Liver (tissue), 9 donors: ENCODE results near the gene RAPSN. TPM values are rescaled to one million over a fixed set of nuclear protein-coding genes. Genes with fewer than 3 reads are reported as not detected.

Experiments used
- DNase-seq: peaks from one replicate; pipeline ENCODE4 v3.0.0-alpha.2; 2017; ENCODE audit warnings: low spot score
- H3K27ac ChIP-seq, 2 donors: one replicate each; pipeline ENCODE4 v1.7.0; 2013; ENCODE audit warnings: inconsistent platforms in 2 of 2, low read length in 2 of 2, control low read depth in 1 of 2, low read depth in 1 of 2, mild to moderate bottlenecking in 1 of 2
- H3K27me3 ChIP-seq, 4 donors: one replicate each; pipeline versions ENCODE4 v1.6.1 to v1.7.0; 2013; ENCODE audit warnings: low read length in 3 of 4, inconsistent platforms in 1 of 4, mild to moderate bottlenecking in 1 of 4, moderate library complexity in 1 of 4; ENCODE audit not compliant: control insufficient read depth in 4 of 4, insufficient read depth in 4 of 4
- H3K36me3 ChIP-seq, 4 donors: one replicate each; pipeline versions ENCODE4 v1.6.1 to v1.7.0; 2013; ENCODE audit warnings: low read length in 3 of 4, mild to moderate bottlenecking in 3 of 4, low read depth in 1 of 4, moderate library complexity in 1 of 4; ENCODE audit not compliant: control insufficient read depth in 4 of 4, insufficient read depth in 3 of 4
- H3K4me1 ChIP-seq, 4 donors: one replicate each; pipeline versions ENCODE4 v1.6.1 to v1.7.0; 2013; ENCODE audit warnings: low read length in 3 of 4, mild to moderate bottlenecking in 3 of 4, moderate library complexity in 1 of 4; ENCODE audit not compliant: control insufficient read depth in 4 of 4, insufficient read depth in 4 of 4
- H3K4me3 ChIP-seq, 3 donors: one replicate each; pipeline versions ENCODE4 v1.6.1 to v1.7.0; 2013; ENCODE audit warnings: low read length in 3 of 3, control low read depth in 1 of 3, low read depth in 1 of 3, mild to moderate bottlenecking in 1 of 3
- H3K9ac ChIP-seq, 2 donors: one replicate each; pipeline ENCODE4 v1.7.0; 2013; ENCODE audit warnings: low read length in 2 of 2, mild to moderate bottlenecking in 2 of 2, moderate library complexity in 2 of 2, control low read depth in 1 of 2, low read depth in 1 of 2
- H3K9me3 ChIP-seq, 4 donors: one replicate each; pipeline versions ENCODE4 v1.6.1 to v1.7.0; 2013; ENCODE audit warnings: low read length in 3 of 4; ENCODE audit not compliant: control insufficient read depth in 4 of 4
- EGR1 ChIP-seq, 2 donors: IDR thresholded peaks; 2 replicates each; pipeline ENCODE4 v1.6.1; 2016 to 2018; ENCODE audit warnings: antibody characterized with exemption in 2 of 2, low read depth in 2 of 2
- FOXA1 ChIP-seq: IDR thresholded peaks from 2 replicates; pipeline ENCODE4 v1.6.1; 2016; ENCODE audit warnings: antibody characterized with exemption
- FOXA2 ChIP-seq: IDR thresholded peaks from 2 replicates; pipeline ENCODE4 v1.6.1; 2016; ENCODE audit warnings: antibody characterized with exemption
- GABPA ChIP-seq, 2 donors: IDR thresholded peaks in 1 of 2; conservative IDR thresholded peaks in 1 of 2; 2 replicates each; pipeline ENCODE4 v1.6.1; 2016; ENCODE audit warnings: antibody characterized with exemption in 2 of 2, mild to moderate bottlenecking in 1 of 2, moderate library complexity in 1 of 2
- HNF4A ChIP-seq, 2 donors: conservative IDR thresholded peaks; 2 replicates each; pipeline ENCODE4 v1.6.1; 2016; ENCODE audit warnings: antibody characterized with exemption in 2 of 2, mild to moderate bottlenecking in 2 of 2
- HNF4G ChIP-seq: IDR thresholded peaks from 2 replicates; pipeline ENCODE4 v1.6.1; 2016; ENCODE audit warnings: antibody characterized with exemption
- JUND ChIP-seq, 2 donors: IDR thresholded peaks; 2 replicates each; pipeline ENCODE4 v1.6.1; 2016; ENCODE audit warnings: antibody characterized with exemption in 2 of 2
- NR2F2 ChIP-seq: IDR thresholded peaks from 2 replicates; pipeline ENCODE4 v1.6.1; 2016; ENCODE audit warnings: antibody characterized with exemption
- RAD21 ChIP-seq, 2 donors: IDR thresholded peaks; 2 replicates each; pipeline ENCODE4 v1.6.1; 2016; ENCODE audit warnings: antibody characterized with exemption in 2 of 2, mild to moderate bottlenecking in 2 of 2
- RXRA ChIP-seq, 2 donors: IDR thresholded peaks; 2 replicates each; pipeline ENCODE4 v1.6.1; 2017 to 2018; ENCODE audit warnings: antibody characterized with exemption in 2 of 2, mild to moderate bottlenecking in 1 of 2
- SP1 ChIP-seq: IDR thresholded peaks from 2 replicates; pipeline ENCODE4 v1.6.1; 2018; ENCODE audit warnings: antibody characterized with exemption, mild to moderate bottlenecking
- TAF1 ChIP-seq: conservative IDR thresholded peaks from 2 replicates; pipeline ENCODE4 v1.6.1; 2016; ENCODE audit warnings: antibody characterized with exemption, mild to moderate bottlenecking
- YY1 ChIP-seq: IDR thresholded peaks from 2 replicates; pipeline ENCODE4 v1.6.1; 2016; ENCODE audit warnings: antibody characterized with exemption, mild to moderate bottlenecking
- WGBS: extraction: QIAGEN DNeasy Blood & Tissue Kit; methylation state at CpG from one replicate; pipeline ENCODE4 v1.1.7; 2013; 5-methylcytosine and 5-hydroxymethylcytosine counted together
- polyA plus RNA-seq, 2 donors: library from polyadenylated mRNA; stranded (reverse) in 1 of 2; unstranded in 1 of 2; fragments of 200-250 nt in 1 of 2; fragments of >200 nt in 1 of 2; fragmentation: Nextera tagmentation in 1 of 2; extraction: Ambion mirVana in 1 of 2; gene quantifications; one replicate each; pipeline versions ENCODE4 v1.2.1 to v1.2.3, GENCODE V29; 2013 to 2015
- total RNA-seq, 2 donors: library from RNA; depleted of rRNA; stranded (reverse); fragments of >200 nt; gene quantifications; one replicate each; pipeline ENCODE4 v1.2.3, GENCODE V29; 2014
- TF ChIP-seq, protein P1 (sequence below): fragments of 150-350 bp; IDR thresholded peaks from 2 replicates; pipeline ENCODE4 v1.5.1; 2017; ENCODE audit warnings: improper control_type of control experiment, low read depth, low read length; ENCODE audit not compliant: missing input control
- TF ChIP-seq, protein P2 (sequence below): IDR thresholded peaks from 2 replicates; pipeline ENCODE4 v1.6.1; 2016; ENCODE audit warnings: antibody characterized with exemption
- TF ChIP-seq, protein P3 (sequence below): IDR thresholded peaks from 2 replicates; pipeline ENCODE4 v1.6.1; 2016; ENCODE audit warnings: antibody characterized with exemption, mild to moderate bottlenecking
- TF ChIP-seq, protein P4 (sequence below): IDR thresholded peaks from 2 replicates; pipeline ENCODE4 v1.6.1; 2016; ENCODE audit warnings: antibody characterized with exemption
- donor health status: healthy.
- donor health status: healthy.
- donor health status: healthy.
- donor health status: healthy.
- donor health status: healthy.

The RAPSN gene
- total and polyA plus RNA-seq, 4 donors = 0.12 to 0.59 (median 0.28) TPM; not detected in 1

DNA sequence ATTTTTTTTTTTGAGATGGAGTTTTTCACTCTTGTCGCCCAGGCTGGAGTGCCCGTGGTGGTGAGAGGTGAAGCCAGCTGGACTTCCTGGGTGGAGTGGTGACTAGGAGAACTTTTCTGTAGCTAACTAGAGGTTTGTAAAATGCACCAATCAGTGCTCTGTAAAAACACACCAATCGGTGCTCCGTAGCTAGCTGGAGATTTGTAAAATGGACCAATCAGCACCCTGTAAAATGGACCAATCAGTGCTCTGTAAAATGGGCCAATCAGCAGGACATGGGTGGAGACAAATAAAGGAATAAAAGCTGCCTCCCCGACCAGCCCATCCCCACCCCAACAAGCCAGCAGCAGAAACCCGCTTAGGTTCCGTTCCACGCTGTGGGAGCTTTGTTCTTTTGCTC, 4.4 kb upstream of the RAPSN start:
- H3K4me1 ChIP-seq = peaks cover 0 to 14% (median 7%) of the 10 kb centered on the region in 4 donors
- H3K9me3 ChIP-seq = no peaks in the 10 kb centered on the region
- no peak overlapping the region for H3K9ac ChIP-seq
- H3K36me3 ChIP-seq = no peaks in the 10 kb centered on the region
- no peak overlapping the region for H3K27ac ChIP-seq
- WGBS = 96% methylated on average over 8 of the region's 8 CpGs
- TF ChIP-seq, protein P1, sequence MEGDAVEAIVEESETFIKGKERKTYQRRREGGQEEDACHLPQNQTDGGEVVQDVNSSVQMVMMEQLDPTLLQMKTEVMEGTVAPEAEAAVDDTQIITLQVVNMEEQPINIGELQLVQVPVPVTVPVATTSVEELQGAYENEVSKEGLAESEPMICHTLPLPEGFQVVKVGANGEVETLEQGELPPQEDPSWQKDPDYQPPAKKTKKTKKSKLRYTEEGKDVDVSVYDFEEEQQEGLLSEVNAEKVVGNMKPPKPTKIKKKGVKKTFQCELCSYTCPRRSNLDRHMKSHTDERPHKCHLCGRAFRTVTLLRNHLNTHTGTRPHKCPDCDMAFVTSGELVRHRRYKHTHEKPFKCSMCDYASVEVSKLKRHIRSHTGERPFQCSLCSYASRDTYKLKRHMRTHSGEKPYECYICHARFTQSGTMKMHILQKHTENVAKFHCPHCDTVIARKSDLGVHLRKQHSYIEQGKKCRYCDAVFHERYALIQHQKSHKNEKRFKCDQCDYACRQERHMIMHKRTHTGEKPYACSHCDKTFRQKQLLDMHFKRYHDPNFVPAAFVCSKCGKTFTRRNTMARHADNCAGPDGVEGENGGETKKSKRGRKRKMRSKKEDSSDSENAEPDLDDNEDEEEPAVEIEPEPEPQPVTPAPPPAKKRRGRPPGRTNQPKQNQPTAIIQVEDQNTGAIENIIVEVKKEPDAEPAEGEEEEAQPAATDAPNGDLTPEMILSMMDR = no peak
- TF ChIP-seq SP1 (no peak), GABPA (IDR thresholded peaks at IDR 0.05 in 1 of 2, conservative IDR thresholded peaks at IDR 0.05 in 1 of 2) (no peak), YY1 (no peak), JUND (IDR thresholded peaks at IDR 0.05) (no peak), FOXA2 (no peak), EGR1 (IDR thresholded peaks at IDR 0.05; ENCODE audit: low read depth in 2 of 2) (no peak), RAD21 (IDR thresholded peaks at IDR 0.05) (no peak), HNF4A (conservative IDR thresholded peaks at IDR 0.05) (no peak), TAF1 (no peak), RXRA (IDR thresholded peaks at IDR 0.05) (no peak), HNF4G (no peak), NR2F2 (no peak), FOXA1 (no peak)
- TF ChIP-seq, protein P2, sequence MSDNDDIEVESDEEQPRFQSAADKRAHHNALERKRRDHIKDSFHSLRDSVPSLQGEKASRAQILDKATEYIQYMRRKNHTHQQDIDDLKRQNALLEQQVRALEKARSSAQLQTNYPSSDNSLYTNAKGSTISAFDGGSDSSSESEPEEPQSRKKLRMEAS = no peak
- TF ChIP-seq, protein P3, sequence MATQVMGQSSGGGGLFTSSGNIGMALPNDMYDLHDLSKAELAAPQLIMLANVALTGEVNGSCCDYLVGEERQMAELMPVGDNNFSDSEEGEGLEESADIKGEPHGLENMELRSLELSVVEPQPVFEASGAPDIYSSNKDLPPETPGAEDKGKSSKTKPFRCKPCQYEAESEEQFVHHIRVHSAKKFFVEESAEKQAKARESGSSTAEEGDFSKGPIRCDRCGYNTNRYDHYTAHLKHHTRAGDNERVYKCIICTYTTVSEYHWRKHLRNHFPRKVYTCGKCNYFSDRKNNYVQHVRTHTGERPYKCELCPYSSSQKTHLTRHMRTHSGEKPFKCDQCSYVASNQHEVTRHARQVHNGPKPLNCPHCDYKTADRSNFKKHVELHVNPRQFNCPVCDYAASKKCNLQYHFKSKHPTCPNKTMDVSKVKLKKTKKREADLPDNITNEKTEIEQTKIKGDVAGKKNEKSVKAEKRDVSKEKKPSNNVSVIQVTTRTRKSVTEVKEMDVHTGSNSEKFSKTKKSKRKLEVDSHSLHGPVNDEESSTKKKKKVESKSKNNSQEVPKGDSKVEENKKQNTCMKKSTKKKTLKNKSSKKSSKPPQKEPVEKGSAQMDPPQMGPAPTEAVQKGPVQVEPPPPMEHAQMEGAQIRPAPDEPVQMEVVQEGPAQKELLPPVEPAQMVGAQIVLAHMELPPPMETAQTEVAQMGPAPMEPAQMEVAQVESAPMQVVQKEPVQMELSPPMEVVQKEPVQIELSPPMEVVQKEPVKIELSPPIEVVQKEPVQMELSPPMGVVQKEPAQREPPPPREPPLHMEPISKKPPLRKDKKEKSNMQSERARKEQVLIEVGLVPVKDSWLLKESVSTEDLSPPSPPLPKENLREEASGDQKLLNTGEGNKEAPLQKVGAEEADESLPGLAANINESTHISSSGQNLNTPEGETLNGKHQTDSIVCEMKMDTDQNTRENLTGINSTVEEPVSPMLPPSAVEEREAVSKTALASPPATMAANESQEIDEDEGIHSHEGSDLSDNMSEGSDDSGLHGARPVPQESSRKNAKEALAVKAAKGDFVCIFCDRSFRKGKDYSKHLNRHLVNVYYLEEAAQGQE = no peak
- TF ChIP-seq, protein P4, sequence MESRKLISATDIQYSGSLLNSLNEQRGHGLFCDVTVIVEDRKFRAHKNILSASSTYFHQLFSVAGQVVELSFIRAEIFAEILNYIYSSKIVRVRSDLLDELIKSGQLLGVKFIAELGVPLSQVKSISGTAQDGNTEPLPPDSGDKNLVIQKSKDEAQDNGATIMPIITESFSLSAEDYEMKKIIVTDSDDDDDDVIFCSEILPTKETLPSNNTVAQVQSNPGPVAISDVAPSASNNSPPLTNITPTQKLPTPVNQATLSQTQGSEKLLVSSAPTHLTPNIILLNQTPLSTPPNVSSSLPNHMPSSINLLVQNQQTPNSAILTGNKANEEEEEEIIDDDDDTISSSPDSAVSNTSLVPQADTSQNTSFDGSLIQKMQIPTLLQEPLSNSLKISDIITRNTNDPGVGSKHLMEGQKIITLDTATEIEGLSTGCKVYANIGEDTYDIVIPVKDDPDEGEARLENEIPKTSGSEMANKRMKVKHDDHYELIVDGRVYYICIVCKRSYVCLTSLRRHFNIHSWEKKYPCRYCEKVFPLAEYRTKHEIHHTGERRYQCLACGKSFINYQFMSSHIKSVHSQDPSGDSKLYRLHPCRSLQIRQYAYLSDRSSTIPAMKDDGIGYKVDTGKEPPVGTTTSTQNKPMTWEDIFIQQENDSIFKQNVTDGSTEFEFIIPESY = no peak
- no peaks in the 10 kb centered on the region for H3K27me3 ChIP-seq
- DNase-seq = no peak
- no peak overlapping the region for H3K4me3 ChIP-seq

DNA sequence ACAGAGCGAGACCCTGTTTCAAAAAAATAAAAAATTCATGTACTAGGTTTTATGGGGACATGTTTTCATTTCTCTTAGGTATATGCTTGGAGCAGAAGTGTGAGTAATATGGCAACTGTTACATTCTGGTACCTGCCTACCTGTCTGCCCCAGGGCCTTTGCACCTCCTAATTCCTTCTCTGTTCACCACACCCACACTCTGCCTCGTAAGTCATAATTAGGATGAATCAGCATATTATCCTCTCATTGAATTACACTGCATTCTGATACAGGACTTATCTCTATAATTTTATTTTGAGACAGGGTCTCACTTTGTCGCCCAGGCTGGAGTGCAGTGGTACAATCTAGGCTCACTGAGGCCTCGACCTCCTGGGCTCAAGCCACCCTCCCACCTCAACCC, 3.1 kb upstream of the RAPSN start:
- DNase-seq = no peak
- WGBS = 96% methylated on average over 4 of the region's 4 CpGs
- Histone ChIP-seq H3K27me3 (no peaks in the 10 kb centered on the region), H3K4me3 (no peak overlapping the region), H3K9me3 (no peaks in the 10 kb centered on the region), H3K4me1 (peaks cover 0 to 14% (median 7%) of the 10 kb centered on the region in 4 donors), H3K36me3 (no peaks in the 10 kb centered on the region), H3K27ac (no peak overlapping the region), H3K9ac (no peak overlapping the region)
- TF ChIP-seq FOXA2 = no peak
- TF ChIP-seq YY1 = no peak
- TF ChIP-seq EGR1 (IDR thresholded peaks at IDR 0.05; ENCODE audit: low read depth in 2 of 2) = no peak
- no peak for TF ChIP-seq JUND (IDR thresholded peaks at IDR 0.05)
- no peak for TF ChIP-seq HNF4A (conservative IDR thresholded peaks at IDR 0.05)
- no peak for TF ChIP-seq TAF1
